Osteoblast (primary cell): ENCODE data around the gene NXPE1. TPM values are rescaled to one million over a fixed set of nuclear protein-coding genes. Genes with fewer than 3 reads are reported as not detected.

Experiments
- DNase-seq: peaks from one replicate; pipeline ENCODE4 v3.0.0; 2011; ENCODE audit warnings: low spot score, mixed read lengths; ENCODE audit not compliant: insufficient read length; ENCODE audit errors: missing footprints
- H2AFZ ChIP-seq: 2 replicates; pipeline ENCODE4 v1.6.0; 2011; ENCODE audit warnings: mild to moderate bottlenecking, low read length
- H3K27ac ChIP-seq: 2 replicates; pipeline ENCODE4 v1.5.1; 2011; ENCODE audit warnings: mild to moderate bottlenecking, low read depth, low read length, moderate library complexity
- H3K27me3 ChIP-seq: 2 replicates; pipeline ENCODE4 v1.6.0; 2012; ENCODE audit warnings: mild to moderate bottlenecking, control low read depth, inconsistent platforms, low read length, moderate library complexity; ENCODE audit not compliant: insufficient read depth
- H3K36me3 ChIP-seq: 2 replicates; pipeline ENCODE4 v1.5.1; 2011; ENCODE audit warnings: mild to moderate bottlenecking, low read length, control low read depth, moderate library complexity; ENCODE audit not compliant: insufficient read depth
- H3K4me1 ChIP-seq: 2 replicates; pipeline ENCODE4 v1.5.1; 2011; ENCODE audit warnings: mild to moderate bottlenecking, low read length, control low read depth, moderate library complexity; ENCODE audit not compliant: insufficient read depth
- H3K4me2 ChIP-seq: 2 replicates; pipeline ENCODE4 v1.6.0; 2011; ENCODE audit warnings: mild to moderate bottlenecking, low read length; ENCODE audit not compliant: insufficient read depth
- H3K4me3 ChIP-seq: fragments of 200-600 bp; sonication (generic); 3 replicates; pipeline ENCODE4 v1.5.1; 2012; ENCODE audit warnings: mild to moderate bottlenecking, low read length, inconsistent platforms; ENCODE audit not compliant: insufficient read depth
- H3K79me2 ChIP-seq: 2 replicates; pipeline ENCODE4 v1.6.0; 2012; ENCODE audit warnings: mild to moderate bottlenecking, low read length, control low read depth, inconsistent platforms; ENCODE audit not compliant: insufficient read depth
- H3K9me3 ChIP-seq: 2 replicates; pipeline ENCODE4 v1.5.1; 2011; ENCODE audit warnings: low read depth, low read length, control low read depth
- H4K20me1 ChIP-seq: 2 replicates; pipeline ENCODE4 v1.6.0; 2012; ENCODE audit warnings: mild to moderate bottlenecking, low read length, control low read depth; ENCODE audit not compliant: insufficient read depth
- total RNA-seq: library from RNA; depleted of rRNA; stranded (reverse); fragments of >200 nt; gene quantifications from 2 replicates; pipeline ENCODE4 v1.2.3, GENCODE V29; 2012
- TF ChIP-seq, protein P1 (sequence below): IDR thresholded peaks from 2 replicates; pipeline ENCODE4 v1.5.1; 2011; ENCODE audit warnings: mild to moderate bottlenecking, low read depth, low read length, moderate library complexity; ENCODE audit errors: extremely low read depth

Gene NXPE1
- total RNA-seq, 1 donor: not detected

GRCh38 chr11:114482114-114482513 lies 77.6 kb downstream of the NXPE1 start:
- Histone ChIP-seq H3K4me1 (peaks cover 2% of the 10 kb centered on the region), H3K79me2 (no peaks in the 10 kb centered on the region), H2AFZ (no peak overlapping the region), H3K36me3 (no peaks in the 10 kb centered on the region), H4K20me1 (no peaks in the 10 kb centered on the region), H3K27ac (no peak overlapping the region), H3K4me2 (no peak overlapping the region), H3K27me3 (no peaks in the 10 kb centered on the region), H3K4me3 (no peak overlapping the region), H3K9me3 (no peaks in the 10 kb centered on the region)
- TF ChIP-seq, protein P1, sequence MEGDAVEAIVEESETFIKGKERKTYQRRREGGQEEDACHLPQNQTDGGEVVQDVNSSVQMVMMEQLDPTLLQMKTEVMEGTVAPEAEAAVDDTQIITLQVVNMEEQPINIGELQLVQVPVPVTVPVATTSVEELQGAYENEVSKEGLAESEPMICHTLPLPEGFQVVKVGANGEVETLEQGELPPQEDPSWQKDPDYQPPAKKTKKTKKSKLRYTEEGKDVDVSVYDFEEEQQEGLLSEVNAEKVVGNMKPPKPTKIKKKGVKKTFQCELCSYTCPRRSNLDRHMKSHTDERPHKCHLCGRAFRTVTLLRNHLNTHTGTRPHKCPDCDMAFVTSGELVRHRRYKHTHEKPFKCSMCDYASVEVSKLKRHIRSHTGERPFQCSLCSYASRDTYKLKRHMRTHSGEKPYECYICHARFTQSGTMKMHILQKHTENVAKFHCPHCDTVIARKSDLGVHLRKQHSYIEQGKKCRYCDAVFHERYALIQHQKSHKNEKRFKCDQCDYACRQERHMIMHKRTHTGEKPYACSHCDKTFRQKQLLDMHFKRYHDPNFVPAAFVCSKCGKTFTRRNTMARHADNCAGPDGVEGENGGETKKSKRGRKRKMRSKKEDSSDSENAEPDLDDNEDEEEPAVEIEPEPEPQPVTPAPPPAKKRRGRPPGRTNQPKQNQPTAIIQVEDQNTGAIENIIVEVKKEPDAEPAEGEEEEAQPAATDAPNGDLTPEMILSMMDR: no peak
- no peak for DNase-seq

DNA sequence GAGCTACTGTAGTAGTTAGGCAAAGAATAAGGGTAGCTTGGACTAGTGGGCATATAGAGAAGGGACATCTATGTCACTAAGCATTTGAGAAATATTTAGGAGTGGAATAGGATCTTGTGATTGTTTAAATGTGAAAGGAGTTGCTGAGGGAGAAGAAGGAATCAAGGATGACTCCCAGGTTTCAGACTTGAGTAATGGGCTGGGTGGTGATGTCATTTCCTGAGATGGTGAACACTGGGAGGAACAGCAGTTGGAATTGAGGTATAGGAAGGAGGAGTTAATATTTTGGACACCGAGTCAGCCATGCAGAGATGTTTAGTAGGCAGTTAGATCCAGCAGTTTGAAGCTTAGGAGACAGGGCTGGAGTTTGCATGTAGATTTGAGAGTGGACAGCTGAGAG lies 80.3 kb downstream of the NXPE1 start:
- Histone ChIP-seq H3K27ac (no peak overlapping the region), H4K20me1 (no peaks in the 10 kb centered on the region), H3K79me2 (no peaks in the 10 kb centered on the region), H3K4me1 (peaks cover 2% of the 10 kb centered on the region), H3K4me2 (no peak overlapping the region), H3K9me3 (no peaks in the 10 kb centered on the region), H2AFZ (no peak overlapping the region), H3K36me3 (no peaks in the 10 kb centered on the region), H3K27me3 (no peaks in the 10 kb centered on the region), H3K4me3 (no peak overlapping the region)
- TF ChIP-seq, protein P1: no peak
- no peak for DNase-seq

DNA sequence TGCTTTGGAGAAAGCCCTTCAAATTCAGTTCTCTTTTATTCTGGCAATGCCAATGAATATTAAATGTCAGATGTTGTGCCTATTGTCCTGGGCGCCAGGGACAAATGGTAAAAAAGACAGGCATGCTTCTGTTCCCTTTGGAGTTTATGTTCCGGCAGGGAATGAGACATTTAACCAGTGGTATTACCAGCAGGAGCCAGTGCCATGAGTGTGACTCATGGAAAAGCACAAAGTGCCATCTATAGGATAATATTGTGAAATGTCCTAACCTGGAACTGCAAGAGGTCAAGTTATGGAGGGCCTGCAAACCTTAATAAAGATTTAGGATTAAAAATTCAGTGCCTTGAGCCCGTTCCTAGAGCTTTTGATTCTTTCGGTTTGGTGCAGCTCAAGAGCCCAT lies 80.9 kb downstream of the NXPE1 start:
- Histone ChIP-seq H3K4me3 (no peak overlapping the region), H2AFZ (no peak overlapping the region), H3K27me3 (no peaks in the 10 kb centered on the region), H3K9me3 (no peaks in the 10 kb centered on the region), H3K36me3 (no peaks in the 10 kb centered on the region), H3K4me1 (peaks cover 2% of the 10 kb centered on the region), H3K79me2 (no peaks in the 10 kb centered on the region), H3K4me2 (no peak overlapping the region), H4K20me1 (no peaks in the 10 kb centered on the region), H3K27ac (no peak overlapping the region)
- no peak for DNase-seq
- TF ChIP-seq, protein P1: no peak

GRCh38 chr11:114478001-114478410 lies 81.7 kb downstream of the NXPE1 start:
- Histone ChIP-seq H3K27me3 (no peaks in the 10 kb centered on the region), H2AFZ (no peak overlapping the region), H3K36me3 (no peaks in the 10 kb centered on the region), H3K79me2 (no peaks in the 10 kb centered on the region), H3K4me2 (no peak overlapping the region), H3K4me3 (no peak overlapping the region), H4K20me1 (no peaks in the 10 kb centered on the region), H3K27ac (no peak overlapping the region), H3K4me1 (peaks cover 2% of the 10 kb centered on the region), H3K9me3 (no peaks in the 10 kb centered on the region)
- DNase-seq: no peak
- TF ChIP-seq, protein P1: no peak
